Measurements from ENCODE around the gene TRPV3.
"Not testable (repeated sequence)": the region's sequence is repeated elsewhere in the genome, so short reads cannot be mapped to it uniquely, and the experiment has no call there.

The TRPV3 gene

GRCh38 chr17:3514873-3515272 lies 42.7 kb downstream of the TRPV3 start:
- DNase-seq: no peak

GRCh38 chr17:3514167-3514566 lies 43.4 kb downstream of the TRPV3 start:
- not testable (repeated sequence) for DNase-seq

DNA sequence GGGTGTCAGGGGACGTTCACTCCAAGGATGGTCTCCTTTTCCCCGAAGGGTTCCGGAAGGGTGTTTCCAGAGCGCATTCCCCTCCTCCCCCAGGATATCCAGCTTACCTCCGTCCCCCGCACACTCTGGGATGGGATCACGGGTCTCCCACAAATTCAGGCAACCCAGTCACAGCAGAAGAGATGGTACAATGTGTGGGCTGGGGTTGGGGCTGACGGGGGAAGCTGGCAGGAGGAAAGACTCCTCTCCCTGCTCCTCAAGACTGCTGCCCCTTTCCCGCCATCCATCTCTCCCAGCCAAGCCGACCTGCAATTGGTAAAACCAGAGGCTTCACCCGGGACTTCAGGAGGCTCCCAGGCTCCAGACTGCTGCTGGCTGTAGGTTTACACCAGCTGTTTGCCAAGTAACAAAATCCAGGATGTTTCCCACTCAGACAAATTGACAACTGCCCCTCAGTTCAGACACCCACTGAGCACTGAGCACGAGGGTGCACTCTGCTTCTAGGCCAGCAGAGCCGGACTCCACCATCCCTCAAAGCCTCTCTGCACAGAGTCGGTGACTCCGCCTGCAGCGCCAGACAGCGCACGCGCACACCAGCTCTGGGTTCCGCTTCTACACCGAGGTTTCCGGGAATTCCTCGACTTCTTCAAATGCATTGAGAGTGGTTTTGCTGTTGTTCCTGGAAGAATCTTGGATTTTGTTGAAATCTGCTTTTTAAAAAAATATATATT lies 44.1 kb downstream of the TRPV3 start:
- no peak for DNase-seq

GRCh38 chr17:3512505-3513171 lies 45.0 kb downstream of the TRPV3 start:
- DNase-seq: no peak

DNA sequence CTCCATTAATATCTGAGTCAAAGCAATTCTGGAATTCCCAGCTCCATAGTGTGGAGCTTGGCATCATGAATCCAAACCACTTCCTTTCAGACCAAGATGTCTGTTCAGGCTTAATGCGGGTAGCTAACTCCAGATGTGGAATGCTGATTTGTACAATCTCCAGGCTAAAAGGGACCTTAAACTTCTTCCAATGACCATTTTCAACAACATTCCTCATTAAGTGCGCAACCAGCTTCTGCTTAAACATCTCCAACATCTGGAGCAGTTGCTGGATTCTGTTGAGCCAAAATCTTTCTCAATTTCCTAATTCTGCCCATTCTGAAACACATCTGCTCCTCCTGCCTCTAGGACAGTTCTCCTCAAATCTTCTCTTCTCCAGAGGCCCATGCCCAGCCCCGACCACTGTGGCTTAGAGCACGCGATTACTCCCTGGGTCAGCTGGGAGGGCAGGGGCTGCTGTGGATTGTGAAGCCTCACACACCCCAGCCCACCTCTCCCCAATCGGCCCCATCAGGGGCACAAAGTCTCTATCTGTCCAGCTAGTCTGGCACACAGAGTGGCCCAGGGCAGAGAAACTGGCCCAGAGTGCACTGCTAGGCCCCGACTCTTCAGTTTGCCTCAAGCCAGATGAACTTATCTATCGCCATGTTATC lies 45.6 kb downstream of the TRPV3 start:
- DNase-seq: no peak

DNA sequence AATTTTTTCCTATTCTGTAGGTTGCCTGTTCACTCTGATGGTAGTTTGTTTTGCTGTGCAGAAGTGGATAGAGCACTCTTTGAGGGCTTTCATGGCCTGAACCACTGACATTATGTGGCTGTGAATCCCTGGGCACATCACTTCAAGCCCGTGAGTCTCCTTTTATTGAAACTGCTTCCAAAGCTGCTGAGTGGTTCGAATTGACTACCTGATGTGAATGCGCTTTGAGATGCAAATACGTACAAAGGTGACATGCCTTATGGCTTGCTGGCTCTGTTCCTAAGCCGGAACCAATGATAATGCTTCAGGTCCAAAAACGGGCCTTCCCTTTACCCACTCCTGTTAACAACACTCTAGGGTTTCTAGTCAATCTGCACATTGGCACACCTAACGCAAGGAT lies 47.5 kb downstream of the TRPV3 start:
- no peak for DNase-seq

GRCh38 chr17:3507869-3508268 lies 49.7 kb downstream of the TRPV3 start:
- no peak for DNase-seq

DNA sequence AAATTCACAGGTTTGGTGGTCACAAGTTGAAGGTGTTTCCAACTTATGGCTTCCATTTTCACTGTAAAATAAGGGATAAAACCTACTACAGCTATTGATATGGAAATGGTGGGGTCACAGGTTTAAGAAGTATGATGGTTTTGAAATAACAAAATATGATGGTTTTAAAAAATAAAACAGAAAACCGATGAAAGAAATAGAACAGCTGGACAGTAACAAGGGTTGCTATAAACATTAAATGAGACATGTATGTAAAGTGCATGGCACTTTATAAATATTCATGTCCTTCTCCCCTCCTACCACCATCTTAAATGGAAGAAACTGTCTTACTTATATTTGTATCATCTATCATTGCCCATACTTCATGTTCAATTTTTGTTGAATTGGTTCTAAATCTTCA lies 50.5 kb downstream of the TRPV3 start:
- no peak for DNase-seq

- no peak for DNase-seq
These were observed 51.6 kb downstream of the TRPV3 start for GRCh38 chr17:3506054-3506453.

GRCh38 chr17:3505008-3505407 lies 52.6 kb downstream of the TRPV3 start:
- DNase-seq: no peak

- DNase-seq: no peak
These were observed 54.3 kb downstream of the TRPV3 start for GRCh38 chr17:3503285-3503684.

DNA sequence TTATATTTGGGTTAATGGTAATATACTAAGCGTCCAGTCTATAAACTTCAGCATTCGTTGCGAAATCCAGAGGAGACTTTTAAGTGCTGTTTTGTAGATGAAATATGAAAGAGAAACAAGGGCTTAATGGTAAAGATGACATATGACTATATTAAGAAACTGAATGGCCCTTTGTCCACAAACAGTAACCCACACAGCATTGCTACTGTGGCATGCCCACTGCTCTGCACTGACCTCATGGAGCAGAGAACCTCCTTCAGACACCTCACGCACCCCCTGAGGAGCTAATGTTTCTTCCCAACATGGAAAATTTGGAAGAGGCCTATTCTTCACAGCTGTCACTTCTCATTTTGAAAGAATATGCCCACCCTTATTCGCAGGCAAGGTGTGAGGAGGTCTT lies 55.1 kb downstream of the TRPV3 start:
- DNase-seq: no peak

GRCh38 chr17:3501344-3501743 lies 56.3 kb downstream of the TRPV3 start:
- DNase-seq: no peak

- no peak for DNase-seq
These were observed 60.5 kb downstream of the TRPV3 start for GRCh38 chr17:3497101-3497500.

GRCh38 chr17:3485481-3486068 lies 72.0 kb downstream of the TRPV3 start:
- no peak for DNase-seq

DNA sequence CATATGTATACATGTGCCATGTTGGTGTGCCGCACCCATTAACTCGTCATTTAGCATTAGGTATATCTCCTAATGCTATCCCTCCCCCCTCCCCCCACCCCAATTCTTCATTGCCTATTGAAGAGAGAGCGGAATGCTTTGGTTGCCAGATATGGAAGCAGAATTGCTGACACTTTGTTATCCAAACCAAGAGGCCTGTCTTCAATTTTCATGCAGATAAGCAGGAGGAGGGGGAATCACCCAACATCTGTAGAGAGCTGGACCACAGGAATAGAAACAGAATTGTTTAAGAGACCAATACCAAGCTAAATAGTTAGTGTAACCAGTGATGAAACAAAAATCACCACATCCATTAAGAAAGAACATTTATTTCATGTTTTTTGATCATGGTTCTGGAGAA lies 74.8 kb downstream of the TRPV3 start:
- no peak for DNase-seq

GRCh38 chr17:3479988-3480387 lies 77.6 kb downstream of the TRPV3 start:
- DNase-seq: no peak

DNA sequence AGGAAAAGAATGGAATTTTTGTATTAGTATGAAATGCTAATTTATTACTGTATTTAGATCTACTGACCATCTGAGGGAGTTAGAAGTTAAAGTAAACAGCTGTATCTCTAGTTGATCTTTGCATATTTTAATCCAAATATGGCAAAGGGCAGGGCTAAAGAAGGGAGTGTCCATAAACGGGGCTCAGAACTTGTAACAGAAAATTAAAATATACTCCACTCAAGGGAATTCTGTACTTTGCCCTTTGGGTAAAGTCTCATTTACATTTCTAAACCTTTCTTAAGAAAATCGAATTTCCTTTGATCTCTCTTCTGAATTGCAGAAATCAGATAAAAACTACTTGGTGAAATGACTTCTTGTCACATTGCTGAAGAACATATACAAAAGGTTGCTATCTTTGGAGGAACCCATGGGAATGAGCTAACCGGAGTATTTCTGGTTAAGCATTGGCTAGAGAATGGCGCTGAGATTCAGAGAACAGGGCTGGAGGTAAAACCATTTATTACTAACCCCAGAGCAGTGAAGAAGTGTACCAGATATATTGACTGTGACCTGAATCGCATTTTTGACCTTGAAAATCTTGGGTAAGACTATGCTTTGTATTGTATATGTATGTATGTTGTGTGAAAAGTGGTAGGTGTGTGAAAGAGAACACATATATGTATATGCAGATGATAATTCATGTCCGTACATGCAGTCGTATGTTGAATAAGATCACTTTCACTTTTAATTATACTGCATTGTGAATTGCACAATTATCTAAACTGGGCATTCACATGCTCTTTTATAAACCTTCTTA lies 81.6 kb downstream of the TRPV3 start, which contains the start of gene ASPA:
Gene ASPA (plus strand): TSS at position 186 of the 799 bp plus-strand sequence. CDS start 163 bp downstream, at position 349.
- no peak for DNase-seq

DNA sequence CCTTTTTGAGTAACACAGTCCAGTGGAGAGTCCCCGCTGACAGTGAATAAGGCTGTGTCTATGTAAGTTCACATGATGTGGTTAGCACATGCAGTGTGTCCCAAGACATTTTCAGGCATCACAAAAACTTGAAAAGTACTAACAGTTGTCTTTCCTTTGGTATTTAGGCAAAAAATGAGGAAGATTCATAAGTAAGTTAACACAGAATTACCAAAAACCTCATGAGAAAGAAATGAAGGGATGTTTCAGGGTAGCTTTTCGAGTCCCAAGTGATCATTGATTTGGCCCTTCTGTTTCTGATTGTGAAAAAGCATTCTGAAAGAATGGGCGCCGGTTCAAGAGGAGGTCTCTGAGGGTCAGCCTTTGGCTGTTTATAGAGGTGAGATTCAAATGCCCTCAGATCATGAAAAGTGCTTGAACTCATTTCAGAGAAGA lies 82.3 kb downstream of the TRPV3 start:
- DNase-seq: no peak

GRCh38 chr17:3474212-3474611 lies 83.4 kb downstream of the TRPV3 start:
- no peak for DNase-seq

GRCh38 chr17:3472137-3472536 lies 85.5 kb downstream of the TRPV3 start:
- DNase-seq: no peak

- no peak for DNase-seq
These were observed 86.0 kb downstream of the TRPV3 start, which contains the start of gene SPATA22 for GRCh38 chr17:3471599-3471998. Gene SPATA22 (minus strand): TSS chr17:3471819. CDS start chr17:3469325, 2,494 bp downstream.

- no peak for DNase-seq
These were observed 88.1 kb downstream of the TRPV3 start for GRCh38 chr17:3469529-3469928.

Measured in activated CD8-positive, alpha-beta memory T cell treated with anti-CD3 and anti-CD28 coated beads for 24 hours (primary cell).